Subcutaneous abdominal adipose tissue (tissue), 5 donors: ENCODE measurements around the gene TMEM263.
A peak's percentile ranks its signal among the peaks of the same experiment; 100 is the strongest.

Experiments used
- H3K27ac ChIP-seq: one replicate; pipeline ENCODE4 v1.7.0; 2013; ENCODE audit warnings: low read depth, mild to moderate bottlenecking, inconsistent platforms, low read length, moderate library complexity
- H3K27me3 ChIP-seq, 5 donors: one replicate each; pipeline ENCODE4 v1.7.0; 2013; ENCODE audit warnings: low read length in 5 of 5, inconsistent platforms in 1 of 5; ENCODE audit not compliant: control insufficient read depth in 5 of 5, insufficient read depth in 4 of 5
- H3K36me3 ChIP-seq, 5 donors: one replicate each; pipeline ENCODE4 v1.7.0; 2013; ENCODE audit warnings: low read length in 5 of 5; ENCODE audit not compliant: control insufficient read depth in 5 of 5, insufficient read depth in 5 of 5
- H3K4me1 ChIP-seq, 5 donors: one replicate each; pipeline ENCODE4 v1.7.0; 2013; ENCODE audit warnings: low read length in 5 of 5, mild to moderate bottlenecking in 3 of 5, moderate library complexity in 1 of 5; ENCODE audit not compliant: control insufficient read depth in 5 of 5, insufficient read depth in 5 of 5
- H3K4me3 ChIP-seq, 5 donors: one replicate each; pipeline ENCODE4 v1.7.0; 2013; ENCODE audit warnings: low read length in 5 of 5, low read depth in 1 of 5
- H3K9ac ChIP-seq, 5 donors: one replicate each; pipeline ENCODE4 v1.7.0; 2013; ENCODE audit warnings: low read length in 5 of 5, mild to moderate bottlenecking in 4 of 5, moderate library complexity in 3 of 5
- H3K9me3 ChIP-seq, 5 donors: one replicate each; pipeline ENCODE4 v1.7.0; 2013; ENCODE audit warnings: low read length in 5 of 5; ENCODE audit not compliant: control insufficient read depth in 5 of 5
- donor health status: healthy.
- donor health status: healthy.
- donor health status: healthy.
- donor health status: healthy.
- donor health status: healthy.

The TMEM263 gene

DNA sequence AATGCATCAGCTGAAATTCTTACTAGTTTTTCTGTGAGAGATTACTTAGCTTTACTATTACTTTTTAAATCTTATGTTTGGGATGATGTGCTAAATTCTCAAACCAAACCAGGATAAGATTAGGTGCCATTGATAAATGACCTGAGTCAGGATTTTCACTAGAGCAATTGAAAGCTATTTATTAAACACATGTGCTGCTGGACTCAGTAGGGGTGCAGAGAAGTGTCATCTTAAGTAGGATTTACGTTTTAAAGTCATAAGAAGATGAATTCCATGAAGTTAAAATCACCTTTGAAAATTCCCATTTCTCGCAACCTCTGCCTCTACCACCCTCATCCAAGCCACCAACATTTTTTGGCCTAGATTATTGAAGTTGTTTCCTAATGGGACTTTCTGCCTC is 8.8 kb downstream of the TMEM263 start:
- no peaks in the 10 kb centered on the region for H3K9me3 ChIP-seq
- H3K4me3 ChIP-seq, result no peak overlapping the region
- H3K9ac ChIP-seq, result no peak overlapping the region
- H3K27ac ChIP-seq, result no peak overlapping the region
- H3K27me3 ChIP-seq, result no peaks in the 10 kb centered on the region
- peaks cover 7 to 38% (median 17%) of the 10 kb centered on the region in 5 donors for H3K36me3 ChIP-seq
- peaks cover 0 to 2% (median 0%) of the 10 kb centered on the region in 5 donors for H3K4me1 ChIP-seq

DNA sequence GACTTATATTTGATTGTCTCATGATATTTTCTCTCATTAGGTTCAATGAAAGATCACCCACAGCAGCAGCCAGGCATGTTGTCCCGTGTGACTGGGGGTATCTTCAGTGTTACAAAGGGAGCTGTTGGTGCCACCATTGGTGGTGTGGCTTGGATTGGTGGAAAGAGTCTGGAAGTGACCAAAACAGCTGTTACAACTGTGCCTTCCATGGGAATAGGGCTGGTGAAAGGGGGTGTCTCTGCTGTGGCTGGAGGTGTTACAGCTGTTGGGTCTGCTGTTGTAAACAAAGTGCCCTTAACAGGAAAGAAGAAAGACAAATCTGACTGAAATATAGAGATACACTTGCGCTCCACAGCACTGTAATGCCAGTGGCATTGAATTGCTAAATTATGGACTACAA is 15.4 kb downstream of the TMEM263 start:
- Histone ChIP-seq H3K9me3 (no peaks in the 10 kb centered on the region), H3K27me3 (no peaks in the 10 kb centered on the region), H3K4me1 (peaks cover 0 to 7% (median 2%) of the 10 kb centered on the region in 5 donors), H3K9ac (no peak overlapping the region), H3K36me3 (peaks cover 18 to 35% (median 25%) of the 10 kb centered on the region in 5 donors), H3K27ac (no peak overlapping the region), H3K4me3 (no peak overlapping the region)

DNA sequence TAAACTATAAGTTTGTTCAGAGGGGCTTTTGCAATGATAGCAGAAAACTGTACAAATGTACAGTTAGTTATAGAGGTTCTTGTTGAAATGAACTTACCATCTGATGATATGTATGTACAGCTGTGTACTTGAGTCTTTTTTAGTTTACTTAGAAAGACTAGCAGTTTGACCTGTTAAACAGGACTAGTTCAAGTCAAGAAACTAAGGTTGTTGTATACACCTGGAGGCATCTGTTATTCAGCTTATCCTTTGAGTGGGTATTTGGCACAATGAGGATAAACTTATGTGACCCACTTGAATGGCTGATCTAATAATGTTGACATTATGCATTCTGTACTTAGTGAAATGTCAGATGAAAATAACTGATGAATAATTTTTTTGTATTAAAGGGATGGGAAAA is 17.8 kb downstream of the TMEM263 start:
- Histone ChIP-seq H3K27ac (no peak overlapping the region), H3K4me1 (peaks cover 0 to 21% (median 15%) of the 10 kb centered on the region in 5 donors), H3K9me3 (no peaks in the 10 kb centered on the region), H3K27me3 (no peaks in the 10 kb centered on the region), H3K36me3 (peaks cover 10 to 19% (median 15%) of the 10 kb centered on the region in 5 donors), H3K9ac (no peak overlapping the region), H3K4me3 (no peak overlapping the region)

DNA sequence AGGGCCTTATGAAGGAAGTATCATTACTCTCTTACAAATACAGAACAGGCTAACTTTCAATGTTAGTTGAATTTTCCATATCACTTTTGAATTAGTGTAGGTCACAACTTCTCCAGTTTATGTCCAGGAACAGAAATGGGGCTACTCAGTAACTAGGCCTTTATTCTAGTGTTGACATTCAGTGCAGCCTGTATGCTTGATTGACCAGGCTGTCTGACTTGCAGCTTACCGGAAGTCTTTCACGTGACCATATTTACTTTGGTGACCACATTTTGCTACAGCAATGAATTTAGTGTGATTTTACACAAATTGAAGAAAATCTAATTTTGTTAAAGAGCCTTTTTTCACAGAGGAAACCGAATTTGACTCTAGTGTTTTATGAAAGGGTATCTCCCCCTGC is 18.8 kb downstream of the TMEM263 start:
- Histone ChIP-seq H3K27ac (no peak overlapping the region), H3K36me3 (peaks cover 10 to 17% (median 15%) of the 10 kb centered on the region in 5 donors), H3K27me3 (no peaks in the 10 kb centered on the region), H3K9ac (no peak overlapping the region), H3K4me1 (peaks cover 0 to 22% (median 15%) of the 10 kb centered on the region in 5 donors), H3K9me3 (no peaks in the 10 kb centered on the region), H3K4me3 (no peak overlapping the region)

DNA sequence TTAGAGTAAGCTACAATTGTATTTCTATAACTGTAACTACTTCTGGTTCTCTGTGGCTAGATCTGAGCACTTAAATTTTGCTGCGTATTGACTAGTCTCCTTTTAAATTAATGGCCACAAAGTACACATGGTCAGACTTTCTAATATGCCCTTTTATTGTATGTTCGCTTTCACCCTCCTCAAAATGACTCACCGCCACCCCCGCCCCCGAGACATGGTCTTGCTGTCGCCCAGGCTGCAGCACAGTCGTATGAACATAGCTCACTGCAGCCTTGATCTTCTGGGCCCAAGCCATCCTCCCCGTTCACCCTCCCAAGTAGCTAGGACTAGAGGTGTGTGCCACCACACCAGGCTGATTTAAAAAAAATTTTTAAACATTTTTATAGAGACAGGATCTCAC is 19.4 kb downstream of the TMEM263 start:
- H3K27ac ChIP-seq, result no peak overlapping the region

DNA sequence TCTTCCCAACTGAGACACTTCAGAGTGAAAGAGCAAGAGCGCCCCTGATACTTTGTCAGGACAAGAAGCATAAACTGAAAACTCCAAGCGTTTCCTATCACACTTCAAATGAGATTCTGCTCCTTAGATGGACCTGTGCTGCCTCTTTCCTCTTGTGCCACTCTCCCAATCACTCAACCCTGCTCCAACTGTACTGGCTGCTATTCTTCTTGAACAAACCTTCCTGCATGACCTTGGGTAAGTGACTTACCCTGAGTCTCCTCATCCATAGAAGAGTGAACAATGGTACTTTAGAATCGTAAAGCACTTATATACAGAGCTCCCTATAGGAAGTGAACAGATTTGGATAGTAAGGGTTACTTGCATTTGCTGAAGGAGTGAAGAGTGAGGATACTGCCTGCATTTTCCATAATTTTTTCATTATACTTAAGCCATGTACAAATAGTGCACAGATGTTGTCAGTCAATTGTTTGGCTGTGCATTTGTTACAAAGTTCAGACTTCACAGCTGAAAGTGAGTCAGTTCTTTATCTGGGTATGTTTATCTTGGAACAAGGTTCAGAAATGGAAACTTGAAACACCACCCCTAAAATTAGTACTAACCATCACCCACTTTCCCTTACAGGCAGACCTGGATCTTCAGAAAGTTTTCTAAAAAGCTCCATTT is 20.4 kb downstream of the TMEM263 start:
- Histone ChIP-seq H3K9me3 (no peaks in the 10 kb centered on the region), H3K27me3 (no peaks in the 10 kb centered on the region), H3K4me1 (peaks cover 0 to 22% (median 15%) of the 10 kb centered on the region in 5 donors), H3K4me3 (no peak overlapping the region), H3K36me3 (peaks cover 2 to 11% (median 8%) of the 10 kb centered on the region in 5 donors), H3K9ac (no peak overlapping the region), H3K27ac (no peak overlapping the region)

More for the DNA sequence above, 19.4 kb downstream of the TMEM263 start:
- Histone ChIP-seq H3K4me3 (no peak overlapping the region), H3K9ac (no peak overlapping the region), H3K9me3 (no peaks in the 10 kb centered on the region), H3K36me3 (peaks cover 10 to 17% (median 15%) of the 10 kb centered on the region in 5 donors), H3K27me3 (no peaks in the 10 kb centered on the region), H3K4me1 (peaks cover 0 to 22% (median 15%) of the 10 kb centered on the region in 5 donors)

DNA sequence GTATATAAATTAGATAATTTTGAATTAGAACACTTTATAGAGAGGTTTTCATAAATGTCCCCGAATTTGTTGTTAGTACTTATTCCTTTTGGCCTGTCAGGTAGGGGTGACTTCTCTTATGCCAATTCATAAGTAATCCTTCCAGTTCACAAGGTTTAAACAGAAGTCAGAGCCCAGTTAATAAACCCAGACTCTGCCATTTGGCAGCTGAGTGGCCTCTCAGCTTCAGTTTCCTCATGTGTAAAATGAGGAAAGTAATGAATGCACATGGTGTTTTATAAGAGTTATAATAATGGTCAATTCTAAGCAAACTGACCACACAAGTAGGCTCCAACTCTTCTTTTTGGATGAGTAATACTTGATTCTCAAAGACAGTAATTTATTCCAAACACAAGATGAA is 21.0 kb downstream of the TMEM263 start:
- Histone ChIP-seq H3K27me3 (no peaks in the 10 kb centered on the region), H3K9me3 (no peaks in the 10 kb centered on the region), H3K4me3 (no peak overlapping the region), H3K36me3 (peaks cover 0 to 6% (median 4%) of the 10 kb centered on the region in 5 donors), H3K27ac (no peak overlapping the region), H3K4me1 (peaks cover 0 to 22% (median 15%) of the 10 kb centered on the region in 5 donors), H3K9ac (no peak overlapping the region)

DNA sequence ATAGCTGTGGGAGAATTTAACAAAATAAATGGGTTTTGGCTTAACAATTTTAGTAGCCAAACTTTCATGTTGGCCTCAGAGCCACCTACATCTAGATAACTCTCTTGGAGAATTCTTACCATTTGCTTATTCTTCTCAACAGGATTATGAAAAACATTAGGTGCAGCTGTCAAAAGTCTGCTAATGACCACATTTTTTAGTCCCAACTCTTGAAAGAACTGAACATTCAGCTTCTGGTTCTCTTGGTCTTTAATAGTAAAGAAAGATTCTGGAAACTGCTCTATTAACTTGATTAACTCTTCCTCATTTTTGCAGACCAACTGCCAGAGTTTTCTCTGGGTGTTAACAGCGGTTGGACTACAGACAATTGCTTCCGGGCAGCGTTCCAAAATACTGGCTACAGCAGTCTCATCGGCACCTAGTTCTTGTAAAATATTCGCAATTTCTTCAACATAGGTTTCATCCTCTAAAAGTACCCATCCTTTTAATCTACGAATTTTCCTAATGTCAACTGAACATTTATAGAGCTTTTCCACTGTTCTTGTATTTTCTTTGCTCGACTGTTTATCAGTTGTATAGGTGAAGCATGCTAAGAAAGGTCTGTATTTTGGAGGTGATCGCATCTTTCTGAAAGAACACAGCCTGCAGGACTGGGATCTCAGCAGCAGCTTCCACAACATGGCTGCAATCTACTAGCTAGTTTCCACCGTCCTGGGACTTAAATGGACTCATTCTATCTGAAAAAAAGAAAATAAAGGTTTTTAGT is 22.5 kb downstream of the TMEM263 start:
- no peak overlapping the region for H3K9ac ChIP-seq
- no peaks in the 10 kb centered on the region for H3K9me3 ChIP-seq
- peaks cover 0 to 4% (median 0%) of the 10 kb centered on the region in 5 donors for H3K36me3 ChIP-seq
- peaks cover 0 to 26% (median 18%) of the 10 kb centered on the region in 5 donors for H3K4me1 ChIP-seq
- no peaks in the 10 kb centered on the region for H3K27me3 ChIP-seq
- peak overlapping the region; percentile 38 for H3K27ac ChIP-seq
- no peak overlapping the region for H3K4me3 ChIP-seq

DNA sequence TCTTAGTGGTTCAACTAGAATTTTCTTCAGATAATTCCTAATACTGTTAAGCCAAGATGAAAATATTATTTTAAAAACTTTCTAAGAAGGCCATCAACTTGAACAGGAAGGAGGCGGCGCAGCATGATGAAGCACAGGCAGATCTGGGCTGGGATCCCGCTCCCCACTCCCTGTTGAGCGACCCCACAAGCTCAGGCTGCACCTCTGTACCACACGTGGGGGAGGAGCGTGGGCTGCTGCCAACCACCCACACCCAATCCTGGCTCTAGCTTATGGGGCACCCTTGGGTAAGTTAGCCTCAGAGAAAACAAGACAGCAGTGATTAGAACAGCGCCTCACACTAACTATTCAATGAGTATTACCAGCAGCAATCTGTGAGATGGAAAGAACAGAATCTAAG is 25.2 kb downstream of the TMEM263 start:
- Histone ChIP-seq H3K9ac (no peak overlapping the region), H3K27me3 (no peaks in the 10 kb centered on the region), H3K4me3 (no peak overlapping the region), H3K9me3 (no peaks in the 10 kb centered on the region), H3K36me3 (peaks cover 0 to 18% (median 7%) of the 10 kb centered on the region in 5 donors), H3K4me1 (peaks cover under 1 to 34% (median 24%) of the 10 kb centered on the region in 5 donors), H3K27ac (no peak overlapping the region)

DNA sequence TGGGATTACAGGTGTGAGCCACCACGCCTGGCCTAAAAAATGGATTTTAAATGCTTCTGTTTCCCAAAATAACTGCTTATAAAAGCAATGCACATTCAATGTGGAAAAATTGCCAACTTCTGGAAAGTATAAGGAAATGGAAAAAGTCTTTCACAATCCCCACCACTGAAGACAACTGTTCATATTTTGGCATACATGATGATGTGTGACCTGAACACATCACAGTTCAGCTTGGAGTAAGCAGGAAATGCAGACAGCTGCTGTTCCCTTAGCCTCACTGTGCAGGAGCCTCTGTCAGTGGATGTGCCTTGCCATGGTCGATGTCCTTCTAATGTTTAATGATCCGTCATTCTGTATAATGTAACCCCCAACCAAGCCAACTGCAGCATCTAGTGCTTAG is 26.1 kb downstream of the TMEM263 start:
- H3K27ac ChIP-seq, result no peak overlapping the region

More for the DNA sequence above, 26.1 kb downstream of the TMEM263 start:
- H3K9ac ChIP-seq, result no peak overlapping the region
- H3K36me3 ChIP-seq, result peaks cover 0 to 18% (median 4%) of the 10 kb centered on the region in 5 donors
- H3K27me3 ChIP-seq, result no peaks in the 10 kb centered on the region
- H3K9me3 ChIP-seq, result no peaks in the 10 kb centered on the region
- no peak overlapping the region for H3K4me3 ChIP-seq
- H3K4me1 ChIP-seq, result peaks cover 2 to 31% (median 25%) of the 10 kb centered on the region in 5 donors
